Measurements from ENCODE around the gene EHF.
"Not testable (repeated sequence)": the region's sequence is repeated elsewhere in the genome, so short reads cannot be mapped to it uniquely, and the experiment has no call there.

EHF gene

GRCh38 chr11:34620820-34621792 is at the start of gene EHF:
Gene EHF, plus strand, starts transcription at chr11:34621093. Its CDS starts 21,538 bp downstream, at chr11:34642631.
- DNase-seq (ENCODE audit: low spot score) = no peak

GRCh38 chr11:34573537-34573936 is 47.4 kb upstream of the EHF start:
- no peak for DNase-seq (ENCODE audit: low spot score)

GRCh38 chr11:34575261-34575660 is 45.6 kb upstream of the EHF start:
- no peak for DNase-seq (ENCODE audit: low spot score)

GRCh38 chr11:34575671-34576070 is 45.2 kb upstream of the EHF start:
- no peak for DNase-seq (ENCODE audit: low spot score)

- DNase-seq (ENCODE audit: low spot score) = no peak
Observed at GRCh38 chr11:34576331-34576730, 44.6 kb upstream of the EHF start.

GRCh38 chr11:34583818-34584217 is 37.1 kb upstream of the EHF start:
- no peak for DNase-seq (ENCODE audit: low spot score)

- no peak for DNase-seq (ENCODE audit: low spot score)
Observed at GRCh38 chr11:34585304-34585734, 35.6 kb upstream of the EHF start.

- DNase-seq (ENCODE audit: low spot score) = peak; percentile 27
Observed at GRCh38 chr11:34585735-34586487, 35.0 kb upstream of the EHF start.

- no peak for DNase-seq (ENCODE audit: low spot score)
Observed at GRCh38 chr11:34586488-34587281, 34.2 kb upstream of the EHF start.

GRCh38 chr11:34587282-34587677 is 33.6 kb upstream of the EHF start:
- DNase-seq (ENCODE audit: low spot score) = no peak

GRCh38 chr11:34588023-34588422 is 32.9 kb upstream of the EHF start:
- DNase-seq (ENCODE audit: low spot score) = no peak

- no peak for DNase-seq (ENCODE audit: low spot score)
Observed at GRCh38 chr11:34588701-34589100, 32.2 kb upstream of the EHF start.

- DNase-seq (ENCODE audit: low spot score) = not testable (repeated sequence)
Observed at GRCh38 chr11:34589177-34589576, 31.7 kb upstream of the EHF start.

- no peak for DNase-seq (ENCODE audit: low spot score)
Observed at GRCh38 chr11:34593085-34593484, 27.8 kb upstream of the EHF start.

GRCh38 chr11:34594603-34595002 is 26.3 kb upstream of the EHF start:
- DNase-seq (ENCODE audit: low spot score) = no peak

GRCh38 chr11:34595391-34595790 is 25.5 kb upstream of the EHF start:
- no peak for DNase-seq (ENCODE audit: low spot score)

GRCh38 chr11:34595960-34596644 is 24.8 kb upstream of the EHF start:
- DNase-seq (ENCODE audit: low spot score) = no peak

GRCh38 chr11:34599406-34599945 is 21.4 kb upstream of the EHF start:
- DNase-seq (ENCODE audit: low spot score) = no peak

GRCh38 chr11:34600339-34601084 is 20.4 kb upstream of the EHF start:
- no peak for DNase-seq (ENCODE audit: low spot score)

GRCh38 chr11:34601085-34601444 is 19.8 kb upstream of the EHF start:
- no peak for DNase-seq (ENCODE audit: low spot score)

GRCh38 chr11:34601609-34602008 is 19.3 kb upstream of the EHF start:
- no peak for DNase-seq (ENCODE audit: low spot score)

Data from activated CD4-positive, alpha-beta T cell treated with anti-CD3 and anti-CD28 coated beads, Interleukin-2, Interleukin-4, amounts not matched to agents 100 ng/mL and 50 ng/mL, durations not matched to agents 16 hours and 8 hours (primary cell).